ENCODE data around the gene RIPOR3. TPM values are rescaled to one million over a fixed set of nuclear protein-coding genes. Genes with fewer than 3 reads are reported as not detected.
"Not testable (repeated sequence)": the region's sequence is repeated elsewhere in the genome, so short reads cannot be mapped to it uniquely, and the experiment has no call there.

The RIPOR3 gene
- polyA plus RNA-seq, 5 donors = 2.2 to 4.1 (median 3.0) TPM

- DNase-seq = no peak
Measured at GRCh38 chr20:50724851-50725723, 33.7 kb upstream of the RIPOR3 start.

DNA sequence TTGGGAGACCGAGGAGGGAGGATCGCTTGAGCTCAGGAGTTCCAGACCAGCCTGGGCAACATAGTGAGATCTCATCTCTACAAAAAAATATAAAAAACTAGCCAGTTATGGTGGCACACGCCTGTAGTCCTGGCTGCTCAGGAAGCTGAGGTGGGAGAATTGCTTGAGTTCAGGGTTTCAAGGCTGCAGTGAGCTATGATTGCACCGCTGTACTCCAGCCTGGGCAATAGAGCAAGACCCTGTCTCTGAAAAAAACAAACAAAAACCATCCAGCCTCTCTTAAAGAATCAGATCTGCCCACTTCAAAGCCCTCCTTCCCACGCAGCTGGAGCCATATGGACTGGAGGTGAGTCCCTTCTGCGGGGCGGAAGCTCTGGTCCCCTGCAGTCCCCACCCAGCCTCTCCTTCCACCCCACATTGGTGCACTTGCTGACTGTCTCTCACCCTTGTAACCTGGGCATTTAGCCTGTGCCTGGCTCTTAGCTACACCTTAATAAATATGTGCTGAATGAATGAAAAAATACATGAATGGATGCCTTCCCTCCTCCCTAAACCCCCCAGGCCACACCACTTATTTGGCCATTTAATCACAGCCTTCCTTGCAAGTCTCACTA is 32.9 kb upstream of the RIPOR3 start:
- DNase-seq = no peak

GRCh38 chr20:50723672-50724071 is 32.3 kb upstream of the RIPOR3 start:
- no peak for DNase-seq

DNA sequence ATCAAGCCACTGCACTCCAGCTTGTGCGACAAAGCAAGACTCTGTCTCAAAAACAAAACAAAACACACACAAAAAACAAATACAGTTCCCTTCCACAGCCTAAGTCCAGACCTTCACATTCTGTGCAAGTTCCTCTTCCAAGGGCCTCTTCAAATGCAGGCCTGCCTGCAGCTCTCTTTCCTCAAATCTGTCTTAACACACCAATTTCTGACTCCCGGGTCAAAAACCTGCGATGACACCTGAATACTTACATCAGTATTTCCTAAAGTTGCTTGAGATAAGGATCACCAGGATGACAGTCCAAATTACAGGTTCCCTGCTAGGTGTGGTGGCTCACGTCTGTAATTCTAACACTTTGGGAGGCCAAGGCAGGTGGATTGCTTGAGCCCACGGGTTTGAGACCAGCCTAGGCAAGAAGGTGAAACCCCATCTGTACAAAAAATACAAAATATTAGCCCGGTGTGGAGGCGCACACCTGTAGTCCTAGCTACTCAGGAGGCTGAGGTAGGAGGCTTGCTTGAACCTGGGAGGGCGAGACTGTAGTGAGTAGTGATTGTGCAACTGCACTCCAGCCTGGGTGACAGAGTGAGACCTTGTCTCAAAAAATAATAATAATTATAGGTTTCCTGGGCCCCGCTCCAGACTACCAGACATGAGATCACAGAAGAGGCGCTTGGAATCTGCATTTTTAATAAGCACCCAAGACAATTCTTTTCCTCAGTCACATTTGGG is 31.2 kb upstream of the RIPOR3 start:
- no peak for DNase-seq

DNA sequence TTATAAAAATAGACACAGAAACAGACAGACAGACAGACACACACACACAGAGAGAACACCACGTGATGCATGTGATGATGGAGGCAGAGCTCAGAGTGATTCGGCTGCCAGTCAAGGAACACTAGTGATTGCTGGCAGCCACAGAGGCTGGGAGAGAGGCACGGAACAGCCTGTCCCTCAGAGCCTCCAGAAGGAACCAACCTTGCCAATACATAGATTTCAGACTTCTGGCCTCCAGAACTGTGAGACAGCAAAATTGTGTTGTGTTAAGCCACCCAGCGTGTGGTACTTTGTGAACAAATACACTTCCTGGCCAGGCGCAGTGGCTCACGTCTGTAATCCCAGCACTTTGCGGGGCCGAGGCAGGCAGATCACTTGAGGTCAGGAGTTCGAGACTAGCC is 30.5 kb upstream of the RIPOR3 start:
- DNase-seq = no peak

GRCh38 chr20:50720582-50720981 is 29.2 kb upstream of the RIPOR3 start:
- DNase-seq = no peak

GRCh38 chr20:50720026-50720425 is 28.7 kb upstream of the RIPOR3 start:
- DNase-seq = no peak

GRCh38 chr20:50719328-50719727 is 28.0 kb upstream of the RIPOR3 start:
- no peak for DNase-seq

- DNase-seq = no peak
Measured at GRCh38 chr20:50717974-50718761, 26.8 kb upstream of the RIPOR3 start.

- no peak for DNase-seq
Measured at GRCh38 chr20:50717312-50717711, 26.0 kb upstream of the RIPOR3 start.

DNA sequence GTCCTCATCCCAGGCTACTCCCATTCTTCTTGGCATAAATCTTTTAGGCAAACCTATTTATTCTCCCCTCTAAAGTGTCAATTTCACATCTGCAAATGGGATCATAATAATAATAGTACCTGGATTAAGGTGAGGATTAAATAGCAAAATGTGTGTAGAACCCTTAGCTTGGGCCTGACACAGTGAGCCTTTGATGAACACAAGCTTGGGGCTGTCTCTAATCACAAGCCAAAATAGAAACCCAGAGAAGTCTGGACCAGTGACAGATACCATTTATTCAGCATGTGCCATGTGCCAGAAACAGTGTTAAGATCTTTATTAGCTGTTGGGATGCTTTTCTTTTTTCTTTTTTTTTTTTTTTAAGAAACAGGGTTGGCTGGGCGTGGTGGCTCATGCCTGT is 25.2 kb upstream of the RIPOR3 start:
- DNase-seq = no peak

GRCh38 chr20:50715694-50716093 is 24.4 kb upstream of the RIPOR3 start:
- DNase-seq = no peak

GRCh38 chr20:50714426-50714825 is 23.1 kb upstream of the RIPOR3 start:
- DNase-seq = not testable (repeated sequence)

DNA sequence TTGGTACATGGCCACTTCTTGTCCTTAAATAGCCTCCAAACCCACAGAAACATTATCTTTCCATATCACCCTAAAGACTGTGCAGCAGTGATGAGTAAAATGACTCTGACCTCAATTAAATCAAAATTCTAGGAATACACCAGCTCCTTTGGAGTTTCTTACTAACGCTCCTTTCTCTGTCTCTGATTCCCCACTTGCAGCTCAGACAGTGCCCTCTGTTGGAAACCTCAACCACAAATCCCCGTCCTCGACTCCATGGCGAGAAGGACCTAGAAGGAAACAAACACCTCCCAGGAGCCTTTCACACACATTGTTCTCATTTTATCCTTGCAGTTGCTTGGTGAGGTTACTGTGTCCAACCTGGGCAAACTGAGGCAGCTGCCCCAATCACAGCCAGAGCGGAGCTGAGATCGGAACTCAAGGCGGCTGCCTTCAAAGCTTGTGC is 22.3 kb upstream of the RIPOR3 start:
- no peak for DNase-seq

DNA sequence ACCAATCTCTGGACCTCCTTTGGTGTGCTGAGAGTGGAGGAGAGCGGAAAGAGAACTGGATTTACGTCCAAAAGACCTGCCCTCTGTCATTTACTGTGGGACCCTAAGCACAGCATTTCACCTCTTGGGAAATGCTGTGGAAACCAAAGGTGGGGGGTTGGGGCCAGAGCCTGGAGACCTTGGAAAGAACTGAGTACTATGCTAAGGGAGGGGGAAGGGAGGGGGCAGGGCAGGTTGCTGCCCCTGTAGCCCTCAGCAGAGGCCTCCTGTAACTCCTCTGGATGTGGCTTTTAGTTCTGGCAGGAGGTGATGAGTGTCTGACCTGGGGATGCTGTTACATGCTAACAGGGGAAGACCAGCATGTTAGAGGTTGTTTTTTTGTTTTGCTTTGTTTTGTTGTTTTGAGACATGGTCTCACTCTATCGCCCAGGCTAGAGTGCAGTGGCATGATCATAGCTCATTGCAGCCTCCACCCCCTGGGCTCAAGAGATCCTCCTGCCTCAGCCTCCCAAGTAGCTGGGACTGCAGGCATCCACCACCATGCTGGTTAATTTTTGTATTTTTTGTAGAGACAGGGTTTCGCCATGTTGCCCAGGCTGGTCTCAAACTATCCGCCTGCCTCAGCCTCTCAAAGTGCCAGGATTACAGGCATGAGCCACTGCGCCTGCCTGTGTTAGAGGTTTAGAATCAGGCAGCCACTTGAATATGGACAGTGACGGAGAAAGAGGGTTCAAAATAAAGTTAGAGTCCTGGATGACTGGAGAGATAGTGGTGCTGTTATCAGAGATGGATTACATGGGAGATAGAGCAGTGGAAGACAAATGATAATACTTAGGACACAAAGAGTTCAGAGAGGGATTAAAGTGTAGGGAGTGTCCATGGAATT is 21.7 kb upstream of the RIPOR3 start:
- no peak for DNase-seq

DNA sequence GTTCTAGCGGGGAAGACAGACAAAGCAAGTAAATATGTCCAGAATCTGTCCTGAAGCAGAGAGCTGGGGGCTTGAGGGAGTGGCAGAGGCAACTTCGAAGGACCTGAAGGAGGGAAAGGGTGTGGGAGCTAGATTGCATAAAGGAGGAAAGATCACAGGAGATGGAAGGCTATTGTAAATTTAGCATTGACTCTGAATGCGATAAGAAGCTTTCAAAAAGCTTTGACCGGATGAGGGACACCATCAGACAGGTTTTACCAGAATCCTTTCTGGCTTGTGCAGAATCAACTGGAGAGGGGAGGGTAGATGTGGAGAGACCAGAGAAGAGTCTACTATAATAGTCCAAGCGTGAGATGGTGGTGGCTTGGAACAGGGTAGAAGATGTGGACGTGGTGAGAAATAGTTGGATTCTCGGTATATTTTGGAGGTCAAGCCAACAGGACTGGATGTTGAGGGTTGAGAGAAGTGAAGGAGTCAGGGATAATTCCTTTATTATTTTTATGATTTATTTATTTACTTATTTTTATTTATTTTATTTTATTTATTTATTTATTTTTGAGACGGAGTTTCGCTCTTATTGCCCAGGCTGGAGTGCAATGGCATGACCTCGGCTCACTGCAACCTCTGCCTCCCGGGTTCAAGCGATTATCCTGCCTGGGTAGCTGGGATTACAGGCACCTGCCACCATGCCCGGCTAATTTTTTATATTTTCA is 19.9 kb upstream of the RIPOR3 start:
- no peak for DNase-seq

- DNase-seq = no peak
Measured at GRCh38 chr20:50710492-50711063, 19.2 kb upstream of the RIPOR3 start.

DNA sequence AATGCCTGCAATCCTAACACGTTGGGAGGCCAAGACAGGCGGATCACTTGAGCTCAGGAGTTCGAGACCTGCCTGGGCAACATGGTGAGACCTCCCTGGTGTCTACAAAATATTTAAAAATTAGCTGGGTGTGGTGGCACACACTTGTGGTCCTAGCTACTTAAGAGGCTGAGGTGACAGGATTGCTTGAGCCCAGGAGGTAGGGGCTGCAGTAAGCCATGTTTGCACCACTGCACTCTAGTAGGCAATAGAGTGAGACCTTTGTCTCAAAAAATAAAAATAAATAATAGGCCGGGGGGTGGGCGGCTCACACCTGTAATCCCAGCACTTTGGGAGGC is 18.3 kb upstream of the RIPOR3 start:
- no peak for DNase-seq

DNA sequence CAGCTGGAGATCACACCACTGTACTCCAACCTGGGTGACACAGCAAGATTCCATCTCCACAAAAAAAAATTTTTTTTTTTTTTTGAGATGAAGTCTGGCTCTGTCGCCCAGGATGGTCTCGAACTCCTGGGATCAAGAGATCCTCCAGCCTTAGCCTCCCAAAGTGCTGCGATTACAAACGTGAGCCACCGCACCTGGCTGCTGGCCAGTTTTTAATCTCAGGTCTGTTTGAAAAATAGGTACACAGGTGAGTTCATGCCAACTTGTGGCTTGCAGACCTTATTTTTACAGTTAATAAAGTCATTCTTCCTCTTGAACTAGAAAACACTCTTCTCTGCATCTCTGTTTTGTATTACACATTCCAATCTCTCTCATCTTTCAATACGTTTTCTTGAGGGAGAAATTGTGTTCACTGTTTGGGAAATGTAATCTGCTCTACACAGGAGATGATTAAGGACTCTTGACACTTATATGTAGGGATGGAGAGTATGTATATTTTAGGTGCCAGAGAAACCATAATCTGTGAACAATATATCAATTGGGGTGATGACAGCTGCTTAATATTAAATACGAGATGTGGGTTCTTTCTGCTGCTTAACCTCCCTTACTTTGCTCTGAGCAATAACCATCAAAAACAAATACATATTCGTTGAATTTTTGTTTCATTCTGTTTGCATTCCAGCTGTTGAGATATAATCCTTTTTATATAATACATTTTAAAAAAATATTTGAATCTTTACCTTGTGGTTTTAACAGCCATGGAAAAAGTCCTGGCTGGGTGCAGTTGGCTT is 17.7 kb upstream of the RIPOR3 start:
- no peak for DNase-seq

Measured in right lung (tissue), 5 donors.